OCI-LY1 (cell line): ENCODE results near the gene RTBDN.

Experiments
- CTCF ChIP-seq: fragments of 200-600 bp; sonication (generic), shearing (Covaris generic); IDR thresholded peaks from 2 replicates; pipeline ENCODE4 v1.5.1; 2017; ENCODE audit warnings: mild to moderate bottlenecking, antibody characterized with exemption, low read length, moderate library complexity, mixed read lengths
- EZH2 ChIP-seq: fragments of 200-600 bp; sonication (generic), shearing (Covaris generic); IDR thresholded peaks from 2 replicates; pipeline ENCODE4 v1.8.0; 2017; ENCODE audit warnings: borderline replicate concordance, mixed run types, mild to moderate bottlenecking, antibody characterized with exemption, low read length, moderate library complexity, mixed read lengths

GRCh38 chr19:12800923-12801465 lies 33.4 kb downstream of the RTBDN start:
- no peak for TF ChIP-seq EZH2
- no peak for TF ChIP-seq CTCF
